Hepatic stellate cell (primary cell): ENCODE measurements around the gene PRLR.

Experiments used
- DNase-seq: peaks from one replicate; pipeline ENCODE4 v3.0.0; 2011; ENCODE audit warnings: low spot score

The PRLR gene

DNA sequence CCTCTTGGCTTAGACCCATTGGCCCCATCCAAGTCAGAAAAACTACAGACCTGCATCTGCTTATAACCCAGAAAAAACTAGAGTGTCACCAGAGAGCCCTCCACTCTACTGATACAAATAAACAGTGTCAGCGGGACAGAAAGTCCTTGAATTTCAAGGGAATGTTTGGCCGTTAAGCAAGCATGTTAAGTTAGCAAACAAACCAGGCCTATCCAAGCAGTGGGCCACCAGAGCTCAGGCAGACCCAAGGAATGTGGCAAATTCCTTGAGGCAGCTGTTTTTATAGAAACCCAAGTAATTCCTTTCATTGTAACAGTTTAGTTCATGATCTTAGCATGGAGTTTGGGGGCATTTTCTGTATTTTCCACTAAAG lies 70.9 kb downstream of the PRLR start:
- DNase-seq: no peak

- no peak for DNase-seq
Measured at GRCh38 chr5:35158622-35159369, 71.5 kb downstream of the PRLR start.

- DNase-seq: no peak
Measured at GRCh38 chr5:35158204-35158603, 72.1 kb downstream of the PRLR start.

GRCh38 chr5:35153375-35153932 lies 76.8 kb downstream of the PRLR start:
- no peak for DNase-seq

DNA sequence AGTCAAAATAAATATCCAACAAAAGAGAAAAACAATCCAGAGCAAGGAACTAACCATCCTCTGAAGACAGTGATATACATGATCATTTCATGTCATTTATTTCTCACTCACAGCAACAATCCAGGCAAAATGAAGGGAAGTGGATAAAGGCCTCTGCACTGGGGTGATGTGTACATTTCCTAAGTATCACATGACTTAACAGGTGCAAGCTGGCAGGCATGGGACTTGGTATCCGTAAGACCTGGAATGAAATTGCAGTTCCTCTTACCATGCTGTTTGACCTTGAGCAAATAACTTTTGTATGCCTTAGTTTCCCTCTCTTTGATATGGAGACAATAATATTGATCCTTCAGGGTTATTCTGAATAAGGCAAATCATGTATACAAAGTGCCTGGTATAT lies 77.6 kb downstream of the PRLR start:
- DNase-seq: no peak

GRCh38 chr5:35151146-35151920 lies 79.0 kb downstream of the PRLR start:
- no peak for DNase-seq

GRCh38 chr5:35149041-35149440 lies 81.2 kb downstream of the PRLR start:
- DNase-seq: no peak

DNA sequence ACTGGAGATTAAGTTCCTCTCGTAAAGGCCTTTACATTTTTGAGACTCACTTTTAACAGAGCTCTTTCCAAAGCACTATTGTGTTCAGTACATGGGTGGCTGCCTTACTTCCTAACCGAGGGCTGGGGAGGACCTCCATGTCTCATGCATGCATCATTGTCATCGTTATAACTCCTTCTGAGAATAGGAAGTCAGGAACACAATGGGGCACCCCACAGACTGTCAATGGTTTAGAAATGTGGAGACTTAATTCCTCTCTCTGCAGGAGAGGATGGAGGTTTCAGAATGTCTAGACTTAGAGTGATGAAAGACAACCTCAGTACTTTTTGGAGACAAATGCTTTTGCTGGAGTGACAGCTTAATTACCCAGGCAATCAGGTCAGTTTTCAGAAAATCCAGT lies 83.9 kb downstream of the PRLR start:
- no peak for DNase-seq

GRCh38 chr5:35145691-35146317 lies 84.5 kb downstream of the PRLR start:
- DNase-seq: no peak

GRCh38 chr5:35145012-35145411 lies 85.3 kb downstream of the PRLR start:
- no peak for DNase-seq

DNA sequence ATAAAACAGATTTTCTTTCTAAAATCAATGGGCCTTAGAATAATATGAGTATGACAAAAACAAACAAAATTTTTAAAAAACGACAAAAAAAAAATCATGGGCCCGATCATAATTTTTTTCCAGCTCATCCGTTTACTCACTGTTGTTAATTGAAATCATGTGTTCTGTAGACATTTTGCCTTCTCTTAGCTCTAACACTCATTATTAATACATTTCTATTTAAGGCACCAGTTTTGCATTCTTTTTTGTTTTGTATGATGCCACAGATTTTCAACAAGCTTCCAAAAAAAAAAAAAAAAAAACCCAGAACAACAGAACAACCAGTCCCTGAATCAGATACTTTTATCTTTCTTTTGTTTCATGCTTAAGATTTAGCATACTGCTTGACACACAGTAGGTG lies 86.4 kb downstream of the PRLR start:
- no peak for DNase-seq

GRCh38 chr5:35141739-35142138 lies 88.5 kb downstream of the PRLR start:
- no peak for DNase-seq

DNA sequence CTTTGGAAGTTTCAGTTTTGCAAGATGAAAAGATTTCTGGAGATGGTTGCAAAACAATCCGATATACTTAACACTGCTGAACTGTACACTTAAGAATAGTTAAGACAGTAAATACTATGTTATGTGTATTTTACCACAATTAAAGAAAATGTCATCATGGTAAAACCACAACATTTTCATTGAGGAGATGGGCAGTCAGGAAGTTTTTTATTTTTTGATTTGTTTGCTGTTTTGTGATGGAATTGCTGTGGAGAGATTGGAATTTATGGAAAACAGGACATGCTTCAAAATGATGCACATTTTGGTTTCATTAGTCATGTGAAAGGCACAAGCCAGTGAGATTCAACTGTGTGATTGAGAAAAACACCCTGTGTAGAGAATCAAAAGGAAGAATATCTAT lies 92.1 kb downstream of the PRLR start:
- DNase-seq: no peak

DNA sequence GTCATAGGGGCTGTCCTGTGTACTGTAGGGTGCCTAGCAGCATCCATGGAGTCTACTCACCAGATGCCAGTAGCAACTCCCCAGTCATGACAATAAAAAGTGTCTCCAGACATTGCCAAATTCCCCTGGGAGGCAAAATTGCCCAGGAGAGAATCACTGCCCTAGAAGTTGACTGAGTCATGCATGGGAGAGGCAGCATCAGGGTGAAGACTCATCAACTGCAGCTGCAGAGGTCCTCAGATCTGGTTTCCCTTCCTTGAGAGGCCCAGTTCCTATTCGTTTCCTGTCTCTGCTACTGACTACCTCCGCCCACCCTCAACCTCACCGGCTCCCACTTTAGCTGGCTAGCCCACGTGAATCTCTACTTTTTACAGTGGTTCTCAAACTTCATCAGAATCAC lies 93.9 kb downstream of the PRLR start:
- DNase-seq: peak; percentile 63

- no peak for DNase-seq
Measured at GRCh38 chr5:35135239-35135700, 95.0 kb downstream of the PRLR start.

DNA sequence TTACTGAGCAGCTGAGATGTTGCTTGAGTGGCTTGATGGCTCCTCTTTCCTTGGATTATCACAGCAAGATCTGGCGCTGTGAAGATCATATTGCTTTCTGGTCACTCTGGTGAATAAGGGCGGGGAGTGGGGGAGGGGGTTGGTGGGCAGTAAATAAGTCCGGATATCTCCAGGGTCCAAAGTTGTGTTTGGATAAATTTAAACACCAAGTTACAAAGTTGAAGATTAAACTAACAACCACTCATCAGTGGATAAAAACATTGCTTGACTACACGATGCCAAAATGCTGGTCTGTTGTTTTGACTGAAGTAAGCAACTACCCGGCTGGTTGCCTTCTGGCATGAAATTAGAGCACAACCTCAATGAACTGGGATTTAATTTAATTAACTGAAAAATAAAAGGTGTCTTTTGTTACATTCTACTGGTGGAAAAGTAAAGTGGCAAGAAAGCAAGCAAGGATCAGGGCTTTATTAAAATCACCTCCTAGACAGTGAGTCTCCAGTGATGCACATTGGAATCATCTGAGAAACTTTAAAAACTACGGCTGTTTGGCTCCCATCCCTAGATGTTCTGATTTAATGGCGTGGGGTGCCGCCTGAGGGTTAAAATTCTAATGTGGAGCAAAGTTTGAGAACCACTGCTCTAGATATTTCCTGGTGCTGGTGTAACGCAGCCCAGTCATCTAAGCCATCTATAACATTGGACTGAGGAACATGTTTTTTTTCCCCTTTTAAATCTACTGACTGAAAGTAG lies 95.8 kb downstream of the PRLR start:
- no peak for DNase-seq

DNA sequence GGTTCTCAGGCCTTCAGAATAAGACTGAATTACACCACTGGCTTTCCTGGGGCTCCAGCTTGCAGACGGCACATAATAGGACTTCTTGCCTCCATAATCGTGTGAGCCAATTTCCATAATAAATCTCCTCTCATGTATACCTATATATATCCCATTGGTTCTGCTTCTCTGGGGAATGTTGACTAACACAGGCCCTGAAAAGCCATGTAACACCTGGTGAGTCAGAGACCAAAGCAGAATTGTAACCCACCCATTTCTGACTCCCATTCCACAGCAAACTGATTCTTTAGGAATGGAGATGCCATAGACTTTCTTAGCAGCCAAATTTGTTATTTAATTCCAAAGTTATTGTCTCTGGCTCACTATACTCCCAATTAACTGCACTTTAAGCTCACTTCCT lies 97.1 kb downstream of the PRLR start:
- DNase-seq: no peak

DNA sequence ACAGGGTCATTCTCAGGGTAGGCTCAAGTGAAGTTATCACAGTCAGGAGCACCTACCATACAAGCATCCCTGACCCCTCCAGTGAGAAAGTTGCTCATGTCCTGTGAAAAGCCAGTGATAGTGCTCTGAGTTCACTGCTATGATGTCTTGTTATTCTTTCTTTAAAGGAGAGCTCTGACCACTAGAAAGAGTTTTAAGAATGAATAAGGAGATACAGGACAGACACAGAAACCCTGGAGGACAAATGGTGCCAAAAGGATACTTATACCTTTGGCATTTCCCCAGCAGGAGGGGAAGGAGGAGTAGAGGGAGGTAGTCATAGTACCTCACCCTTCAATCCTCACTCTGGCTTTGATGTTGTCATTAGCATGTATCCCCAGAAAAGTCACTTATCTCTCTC lies 98.6 kb downstream of the PRLR start:
- DNase-seq: no peak

GRCh38 chr5:35129921-35130485 lies 100.3 kb downstream of the PRLR start:
- DNase-seq: peak; percentile 11

DNA sequence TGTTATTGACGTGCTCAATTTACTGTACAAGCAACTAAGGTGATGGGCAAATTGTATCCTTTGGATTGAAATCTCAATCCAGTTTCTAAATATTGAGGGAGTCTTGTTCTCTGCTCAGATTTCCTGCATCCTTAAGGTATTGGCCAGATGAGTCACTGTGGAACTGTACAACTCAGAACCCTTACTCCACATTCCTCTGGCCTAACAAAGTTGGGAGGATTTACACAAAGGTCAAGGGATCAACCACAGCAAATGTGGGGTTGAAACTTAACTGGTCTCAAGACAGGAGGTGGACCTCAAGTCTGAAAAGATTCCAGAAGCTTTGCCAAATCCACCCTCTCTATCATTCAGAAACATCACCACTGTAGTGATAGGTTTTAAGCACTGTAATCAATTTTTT lies 101.0 kb downstream of the PRLR start:
- peak; percentile 44 for DNase-seq

DNA sequence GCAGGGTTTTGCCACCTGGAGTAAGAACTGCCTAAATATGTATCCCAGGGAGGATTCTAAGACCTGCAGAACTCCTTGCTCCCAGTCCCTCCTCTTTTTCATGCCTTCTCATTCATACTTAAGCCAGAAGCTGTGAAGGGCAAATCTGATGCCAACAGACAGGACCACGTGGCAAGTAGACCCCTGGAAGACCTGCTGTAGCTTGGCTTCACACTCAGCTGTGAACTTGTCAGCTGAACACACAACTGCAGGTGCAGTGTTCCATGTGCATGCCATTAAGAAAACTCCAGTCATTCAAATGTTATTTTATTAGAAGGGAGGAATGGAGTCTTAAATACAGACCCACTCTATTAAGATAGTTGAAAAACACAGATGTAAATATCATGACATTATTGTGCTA lies 103.3 kb downstream of the PRLR start:
- DNase-seq: no peak

DNA sequence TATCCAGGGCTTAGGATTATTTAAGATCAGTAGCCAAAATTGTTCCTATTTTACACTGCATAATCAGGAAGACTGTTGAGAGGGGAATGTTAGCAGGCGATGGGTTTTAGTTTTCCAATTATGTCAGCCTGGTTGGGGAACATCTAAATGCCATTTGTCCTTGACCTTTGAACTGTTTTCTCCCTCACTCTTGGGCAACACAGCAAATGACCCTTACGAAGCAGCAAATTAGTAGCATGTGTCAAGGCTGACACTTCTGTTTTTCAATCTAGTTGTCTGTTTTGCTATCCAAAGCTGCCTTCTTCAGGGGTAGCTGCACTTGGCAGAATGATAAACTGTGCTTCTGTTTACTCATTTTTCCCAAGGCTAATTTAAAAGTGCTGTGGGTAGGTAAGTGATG lies 104.5 kb downstream of the PRLR start:
- no peak for DNase-seq
